Panc1 (cell line): ENCODE data around the gene ASAP2.

ENCODE experiments used
- SIN3A ChIP-seq: IDR thresholded peaks from 2 replicates; pipeline ENCODE4 v1.6.1; 2012; ENCODE audit warnings: low read depth, mild to moderate bottlenecking, low read length, moderate library complexity, borderline replicate concordance; ENCODE audit not compliant: insufficient read depth
- TF ChIP-seq, protein P1 (sequence below): fragments of 450-650 bp; IDR thresholded peaks from 2 replicates; pipeline ENCODE4 v1.5.1; 2017; ENCODE audit warnings: mild to moderate bottlenecking

DNA sequence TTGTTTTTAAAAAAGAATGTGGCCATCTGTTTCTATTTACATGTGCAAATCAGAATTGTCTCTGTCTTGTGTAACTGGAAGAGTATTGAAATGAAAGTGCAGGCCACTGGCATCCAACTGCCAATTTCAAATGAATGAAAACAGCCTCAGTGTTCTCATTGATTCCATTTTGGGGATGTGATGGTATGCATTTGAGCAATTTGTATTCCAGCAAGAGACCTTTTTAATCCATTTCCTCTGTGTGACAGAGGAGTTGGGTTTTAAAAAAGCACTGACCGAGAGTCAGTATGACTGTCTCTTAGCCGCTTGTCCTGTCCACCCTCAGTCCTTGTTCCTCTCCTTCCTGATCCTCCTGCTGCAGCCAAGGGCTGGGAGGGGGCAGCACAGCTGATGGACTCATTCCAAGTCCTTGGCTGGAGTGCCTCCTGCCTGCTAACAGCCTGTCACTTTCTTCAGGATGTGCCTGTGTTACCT is 50.0 kb downstream of the ASAP2 start:
- TF ChIP-seq, protein P1, sequence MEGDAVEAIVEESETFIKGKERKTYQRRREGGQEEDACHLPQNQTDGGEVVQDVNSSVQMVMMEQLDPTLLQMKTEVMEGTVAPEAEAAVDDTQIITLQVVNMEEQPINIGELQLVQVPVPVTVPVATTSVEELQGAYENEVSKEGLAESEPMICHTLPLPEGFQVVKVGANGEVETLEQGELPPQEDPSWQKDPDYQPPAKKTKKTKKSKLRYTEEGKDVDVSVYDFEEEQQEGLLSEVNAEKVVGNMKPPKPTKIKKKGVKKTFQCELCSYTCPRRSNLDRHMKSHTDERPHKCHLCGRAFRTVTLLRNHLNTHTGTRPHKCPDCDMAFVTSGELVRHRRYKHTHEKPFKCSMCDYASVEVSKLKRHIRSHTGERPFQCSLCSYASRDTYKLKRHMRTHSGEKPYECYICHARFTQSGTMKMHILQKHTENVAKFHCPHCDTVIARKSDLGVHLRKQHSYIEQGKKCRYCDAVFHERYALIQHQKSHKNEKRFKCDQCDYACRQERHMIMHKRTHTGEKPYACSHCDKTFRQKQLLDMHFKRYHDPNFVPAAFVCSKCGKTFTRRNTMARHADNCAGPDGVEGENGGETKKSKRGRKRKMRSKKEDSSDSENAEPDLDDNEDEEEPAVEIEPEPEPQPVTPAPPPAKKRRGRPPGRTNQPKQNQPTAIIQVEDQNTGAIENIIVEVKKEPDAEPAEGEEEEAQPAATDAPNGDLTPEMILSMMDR: no peak
- no peak for TF ChIP-seq SIN3A
